ENCODE results near the gene CLIC1.

DNA sequence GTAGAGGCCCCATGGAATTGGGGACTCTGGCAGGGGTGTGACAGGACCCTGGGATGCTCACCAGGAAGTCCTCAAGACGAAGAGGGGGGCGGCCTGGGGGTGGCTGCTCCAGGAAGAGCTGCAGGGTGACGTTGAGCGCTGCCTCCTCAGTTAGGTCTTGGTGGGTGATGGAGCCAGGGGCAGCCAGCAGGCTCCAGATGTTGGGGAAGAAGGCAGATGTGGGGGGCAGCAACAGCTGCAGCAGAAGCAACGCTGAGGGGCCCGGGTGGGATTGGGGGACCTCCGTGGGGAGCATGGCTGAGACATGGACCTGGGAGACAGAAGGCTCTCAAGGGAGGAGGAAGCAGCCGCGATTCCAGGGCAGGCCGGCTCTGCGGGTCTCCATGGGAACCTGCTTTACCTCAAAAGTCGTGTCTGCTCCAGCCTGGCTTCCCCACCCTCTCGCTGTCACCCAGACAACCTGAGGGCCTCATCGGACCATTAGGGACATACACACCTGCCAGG lies 40.2 kb upstream of the CLIC1 start:
- TF ChIP-seq, protein P1, sequence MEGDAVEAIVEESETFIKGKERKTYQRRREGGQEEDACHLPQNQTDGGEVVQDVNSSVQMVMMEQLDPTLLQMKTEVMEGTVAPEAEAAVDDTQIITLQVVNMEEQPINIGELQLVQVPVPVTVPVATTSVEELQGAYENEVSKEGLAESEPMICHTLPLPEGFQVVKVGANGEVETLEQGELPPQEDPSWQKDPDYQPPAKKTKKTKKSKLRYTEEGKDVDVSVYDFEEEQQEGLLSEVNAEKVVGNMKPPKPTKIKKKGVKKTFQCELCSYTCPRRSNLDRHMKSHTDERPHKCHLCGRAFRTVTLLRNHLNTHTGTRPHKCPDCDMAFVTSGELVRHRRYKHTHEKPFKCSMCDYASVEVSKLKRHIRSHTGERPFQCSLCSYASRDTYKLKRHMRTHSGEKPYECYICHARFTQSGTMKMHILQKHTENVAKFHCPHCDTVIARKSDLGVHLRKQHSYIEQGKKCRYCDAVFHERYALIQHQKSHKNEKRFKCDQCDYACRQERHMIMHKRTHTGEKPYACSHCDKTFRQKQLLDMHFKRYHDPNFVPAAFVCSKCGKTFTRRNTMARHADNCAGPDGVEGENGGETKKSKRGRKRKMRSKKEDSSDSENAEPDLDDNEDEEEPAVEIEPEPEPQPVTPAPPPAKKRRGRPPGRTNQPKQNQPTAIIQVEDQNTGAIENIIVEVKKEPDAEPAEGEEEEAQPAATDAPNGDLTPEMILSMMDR (conservative IDR thresholded peaks at IDR 0.05; ENCODE audit: low read depth in 2 of 2) = no peak
- TF ChIP-seq EZH2phosphoT487 (IDR thresholded peaks at IDR 0.05; ENCODE audit: unreplicated experiment) = no peak
- TF ChIP-seq EZH2 (IDR thresholded peaks at IDR 0.05; ENCODE audit: low read depth, unreplicated experiment) = no peak
- no peak for TF ChIP-seq POLR2AphosphoS5 (IDR thresholded peaks at IDR 0.05; ENCODE audit: low read depth)
- no peak for TF ChIP-seq JUNB (IDR thresholded peaks at IDR 0.05; ENCODE audit: unreplicated experiment)
- TF ChIP-seq, protein P2, sequence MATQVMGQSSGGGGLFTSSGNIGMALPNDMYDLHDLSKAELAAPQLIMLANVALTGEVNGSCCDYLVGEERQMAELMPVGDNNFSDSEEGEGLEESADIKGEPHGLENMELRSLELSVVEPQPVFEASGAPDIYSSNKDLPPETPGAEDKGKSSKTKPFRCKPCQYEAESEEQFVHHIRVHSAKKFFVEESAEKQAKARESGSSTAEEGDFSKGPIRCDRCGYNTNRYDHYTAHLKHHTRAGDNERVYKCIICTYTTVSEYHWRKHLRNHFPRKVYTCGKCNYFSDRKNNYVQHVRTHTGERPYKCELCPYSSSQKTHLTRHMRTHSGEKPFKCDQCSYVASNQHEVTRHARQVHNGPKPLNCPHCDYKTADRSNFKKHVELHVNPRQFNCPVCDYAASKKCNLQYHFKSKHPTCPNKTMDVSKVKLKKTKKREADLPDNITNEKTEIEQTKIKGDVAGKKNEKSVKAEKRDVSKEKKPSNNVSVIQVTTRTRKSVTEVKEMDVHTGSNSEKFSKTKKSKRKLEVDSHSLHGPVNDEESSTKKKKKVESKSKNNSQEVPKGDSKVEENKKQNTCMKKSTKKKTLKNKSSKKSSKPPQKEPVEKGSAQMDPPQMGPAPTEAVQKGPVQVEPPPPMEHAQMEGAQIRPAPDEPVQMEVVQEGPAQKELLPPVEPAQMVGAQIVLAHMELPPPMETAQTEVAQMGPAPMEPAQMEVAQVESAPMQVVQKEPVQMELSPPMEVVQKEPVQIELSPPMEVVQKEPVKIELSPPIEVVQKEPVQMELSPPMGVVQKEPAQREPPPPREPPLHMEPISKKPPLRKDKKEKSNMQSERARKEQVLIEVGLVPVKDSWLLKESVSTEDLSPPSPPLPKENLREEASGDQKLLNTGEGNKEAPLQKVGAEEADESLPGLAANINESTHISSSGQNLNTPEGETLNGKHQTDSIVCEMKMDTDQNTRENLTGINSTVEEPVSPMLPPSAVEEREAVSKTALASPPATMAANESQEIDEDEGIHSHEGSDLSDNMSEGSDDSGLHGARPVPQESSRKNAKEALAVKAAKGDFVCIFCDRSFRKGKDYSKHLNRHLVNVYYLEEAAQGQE (IDR thresholded peaks at IDR 0.05; ENCODE audit: unreplicated experiment) = no peak
- TF ChIP-seq ZNF114 (CRISPR knock-in tag; IDR thresholded peaks at IDR 0.05) = no peak
